Endothelial cell of umbilical vein (primary cell): Measurements from ENCODE around the gene MRPL58.

Experiments
- CTCF ChIP-seq, 2 donors: IDR thresholded peaks; 1 replicate in 1 of 2; 2 replicates in 1 of 2; pipeline ENCODE4 v1.5.1; 2011; ENCODE audit warnings: low read length in 2 of 2, mild to moderate bottlenecking in 2 of 2, moderate library complexity in 2 of 2, control low read depth in 1 of 2, inconsistent platforms in 1 of 2, low read depth in 1 of 2; ENCODE audit not compliant: insufficient read depth in 1 of 2; ENCODE audit errors: extremely low read depth in 1 of 2
- JUN ChIP-seq: IDR thresholded peaks from 2 replicates; pipeline ENCODE4 v1.6.1; 2011; ENCODE audit warnings: borderline replicate concordance, low read depth; ENCODE audit not compliant: insufficient read length, insufficient read depth
- POLR2A ChIP-seq: IDR thresholded peaks from 2 replicates; pipeline ENCODE4 v1.6.1; 2012; ENCODE audit warnings: low read depth, mild to moderate bottlenecking, control low read depth, low read length
- POLR2AphosphoS5 ChIP-seq: IDR thresholded peaks from 2 replicates; pipeline ENCODE4 v1.6.1; 2012; ENCODE audit warnings: low read depth, mild to moderate bottlenecking, control low read depth, low read length, moderate library complexity; ENCODE audit not compliant: insufficient read depth

GRCh38 chr17:74964988-74965622 lies 47.4 kb upstream of the MRPL58 start:
- TF ChIP-seq CTCF (IDR thresholded peaks at IDR 0.05; ENCODE audit: extremely low read depth in 1 of 2, insufficient read depth in 1 of 2, low read depth in 1 of 2, low read length in 2 of 2) (no peak), POLR2A (no peak), JUN (no peak), POLR2AphosphoS5 (no peak)
